Stomach (tissue), 4 donors: ENCODE data around the gene SFMBT2.

ENCODE experiments used
- EP300 ChIP-seq: sonication (generic); formaldehyde crosslinking; IDR thresholded peaks from one replicate; pipeline ENCODE4 v1.6.1; 2017; ENCODE audit warnings: antibody characterized with exemption
- POLR2A ChIP-seq, 4 donors: fragments of 450-650 bp; IDR thresholded peaks; one replicate each; pipeline ENCODE4 v1.6.1; 2016; ENCODE audit warnings: antibody characterized with exemption in 4 of 4, control low read depth in 2 of 4, mild to moderate bottlenecking in 1 of 4, moderate library complexity in 1 of 4
- POLR2AphosphoS5 ChIP-seq, 3 donors: sonication (generic); formaldehyde crosslinking; IDR thresholded peaks; one replicate each; pipeline ENCODE4 v1.6.1; 2016; ENCODE audit warnings: antibody characterized with exemption in 3 of 3
- TF ChIP-seq, protein P1 (sequence below), 7 experiments: fragments of 450-650 bp in 4 of 7; fragments of 200-600 bp in 3 of 7; sonication (generic) in 3 of 7; IDR thresholded peaks; one replicate each; pipeline ENCODE4 v1.5.1; 2016 to 2019; ENCODE audit warnings: antibody characterized with exemption in 7 of 7, control low read depth in 2 of 7, mild to moderate bottlenecking in 1 of 7

DNA sequence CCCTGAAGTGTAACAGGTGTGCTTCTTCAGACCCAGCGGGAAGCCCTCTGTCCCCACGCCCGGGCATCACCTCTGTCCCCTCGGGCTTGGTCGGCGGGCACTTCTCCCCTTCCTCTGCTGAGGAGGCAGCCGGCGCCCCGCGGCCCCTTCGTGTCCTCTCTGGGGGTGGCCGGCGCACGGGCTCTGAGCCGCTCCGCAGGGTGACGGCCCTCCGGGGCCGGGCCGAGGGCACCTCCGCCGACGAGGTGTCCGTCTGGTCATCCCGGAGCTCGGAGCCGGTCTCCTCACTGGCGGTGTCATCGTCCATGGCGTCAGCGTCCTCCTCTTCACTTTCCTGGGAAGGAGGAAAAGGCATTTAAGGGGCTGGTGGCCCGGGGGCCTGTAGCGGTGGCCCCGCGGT, 239.0 kb downstream of the SFMBT2 start:
- TF ChIP-seq, protein P1, sequence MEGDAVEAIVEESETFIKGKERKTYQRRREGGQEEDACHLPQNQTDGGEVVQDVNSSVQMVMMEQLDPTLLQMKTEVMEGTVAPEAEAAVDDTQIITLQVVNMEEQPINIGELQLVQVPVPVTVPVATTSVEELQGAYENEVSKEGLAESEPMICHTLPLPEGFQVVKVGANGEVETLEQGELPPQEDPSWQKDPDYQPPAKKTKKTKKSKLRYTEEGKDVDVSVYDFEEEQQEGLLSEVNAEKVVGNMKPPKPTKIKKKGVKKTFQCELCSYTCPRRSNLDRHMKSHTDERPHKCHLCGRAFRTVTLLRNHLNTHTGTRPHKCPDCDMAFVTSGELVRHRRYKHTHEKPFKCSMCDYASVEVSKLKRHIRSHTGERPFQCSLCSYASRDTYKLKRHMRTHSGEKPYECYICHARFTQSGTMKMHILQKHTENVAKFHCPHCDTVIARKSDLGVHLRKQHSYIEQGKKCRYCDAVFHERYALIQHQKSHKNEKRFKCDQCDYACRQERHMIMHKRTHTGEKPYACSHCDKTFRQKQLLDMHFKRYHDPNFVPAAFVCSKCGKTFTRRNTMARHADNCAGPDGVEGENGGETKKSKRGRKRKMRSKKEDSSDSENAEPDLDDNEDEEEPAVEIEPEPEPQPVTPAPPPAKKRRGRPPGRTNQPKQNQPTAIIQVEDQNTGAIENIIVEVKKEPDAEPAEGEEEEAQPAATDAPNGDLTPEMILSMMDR (IDR thresholded peaks at IDR 0.05): no peak
- TF ChIP-seq POLR2A (IDR thresholded peaks at IDR 0.05): no peak
- no peak for TF ChIP-seq EP300
- no peak for TF ChIP-seq POLR2AphosphoS5 (IDR thresholded peaks at IDR 0.05)
